Nasal cavity respiratory epithelium epithelial cell of viscerocranial mucosa (primary cell): ENCODE results near the gene TNIP2. TPM values are rescaled to one million over a fixed set of nuclear protein-coding genes. Genes with fewer than 3 reads are reported as not detected.

Experiments
- total RNA-seq: library from RNA; depleted of rRNA; stranded (reverse); fragments of >200 nt; gene quantifications from 2 replicates; pipeline ENCODE4 v1.2.3, GENCODE V29; 2014

Gene TNIP2
- total RNA-seq = 47.8 and 64.4 TPM in 2 replicates

GRCh38 chr4:2755821-2756690 is at the start of gene TNIP2:
Gene TNIP2, minus strand, starts transcription at chr4:2756336. Its CDS starts 47 bp downstream, at chr4:2756289.

GRCh38 chr4:2792711-2793585 is 36.8 kb upstream of the TNIP2 start, which contains the start of gene SH3BP2:
Gene SH3BP2, plus strand, starts transcription at chr4:2793085. Its CDS starts 27,533 bp downstream, at chr4:2820618.

Other genes starting within 250 kb of the TNIP2 start
- gene FAM193A, start 219.7 kb downstream of the TNIP2 start, total RNA-seq = 4.8 and 17.3 TPM in 2 replicates
- gene SH3BP2, start 36.7 kb upstream of the TNIP2 start, total RNA-seq = 25.6 and 113 TPM in 2 replicates
- 82.4 and 140 TPM in 2 replicates for gene ADD1, start 87.5 kb upstream of the TNIP2 start, total RNA-seq
- gene NOP14, start 207.1 kb upstream of the TNIP2 start, total RNA-seq = 35.5 and 57.4 TPM in 2 replicates
- gene GRK4, start 207.2 kb upstream of the TNIP2 start, total RNA-seq = 3.4 and 4.8 TPM in 2 replicates